Measurements from ENCODE around the gene SMIM33.

DNA sequence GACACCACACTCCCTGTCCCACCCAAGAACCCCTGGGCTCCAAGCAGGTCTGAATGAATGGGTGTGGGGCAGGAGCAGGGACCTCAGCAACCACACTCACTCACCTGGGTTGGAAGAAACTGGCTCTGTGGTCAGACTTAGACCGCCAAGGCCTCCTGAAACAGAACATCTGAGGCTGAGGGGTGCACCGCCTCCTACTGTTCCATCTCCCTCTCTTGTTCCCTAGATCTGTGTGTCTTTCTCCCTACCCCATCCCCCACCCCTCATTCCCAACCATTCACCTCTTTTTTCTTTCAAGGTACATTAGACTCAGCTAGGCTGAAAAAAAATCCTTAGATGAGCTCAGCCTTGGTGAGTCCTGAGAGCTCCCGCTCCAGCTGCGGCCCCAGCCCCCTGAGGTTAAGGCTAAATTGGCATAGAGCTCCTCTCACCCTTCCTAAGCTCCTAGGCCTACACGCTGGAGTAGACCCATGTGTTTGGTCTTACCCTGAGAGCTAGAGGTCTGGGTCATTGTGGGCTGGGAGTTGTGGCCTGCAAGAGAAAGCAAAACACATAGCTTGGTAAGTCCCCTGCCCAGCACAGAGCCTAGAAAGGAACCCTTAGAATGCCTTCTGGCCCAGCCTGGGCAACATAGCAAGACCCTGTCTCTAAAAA lies 13.0 kb upstream of the SMIM33 start:
- TF ChIP-seq, protein P1, sequence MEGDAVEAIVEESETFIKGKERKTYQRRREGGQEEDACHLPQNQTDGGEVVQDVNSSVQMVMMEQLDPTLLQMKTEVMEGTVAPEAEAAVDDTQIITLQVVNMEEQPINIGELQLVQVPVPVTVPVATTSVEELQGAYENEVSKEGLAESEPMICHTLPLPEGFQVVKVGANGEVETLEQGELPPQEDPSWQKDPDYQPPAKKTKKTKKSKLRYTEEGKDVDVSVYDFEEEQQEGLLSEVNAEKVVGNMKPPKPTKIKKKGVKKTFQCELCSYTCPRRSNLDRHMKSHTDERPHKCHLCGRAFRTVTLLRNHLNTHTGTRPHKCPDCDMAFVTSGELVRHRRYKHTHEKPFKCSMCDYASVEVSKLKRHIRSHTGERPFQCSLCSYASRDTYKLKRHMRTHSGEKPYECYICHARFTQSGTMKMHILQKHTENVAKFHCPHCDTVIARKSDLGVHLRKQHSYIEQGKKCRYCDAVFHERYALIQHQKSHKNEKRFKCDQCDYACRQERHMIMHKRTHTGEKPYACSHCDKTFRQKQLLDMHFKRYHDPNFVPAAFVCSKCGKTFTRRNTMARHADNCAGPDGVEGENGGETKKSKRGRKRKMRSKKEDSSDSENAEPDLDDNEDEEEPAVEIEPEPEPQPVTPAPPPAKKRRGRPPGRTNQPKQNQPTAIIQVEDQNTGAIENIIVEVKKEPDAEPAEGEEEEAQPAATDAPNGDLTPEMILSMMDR (IDR thresholded peaks at IDR 0.05) = no peak
- TF ChIP-seq EZH2 (IDR thresholded peaks at IDR 0.05) = no peak
